HG02763 (cell line): ENCODE measurements around the gene PNO1.
"Not testable (repeated sequence)": the region's sequence is repeated elsewhere in the genome, so short reads cannot be mapped to it uniquely, and the experiment has no call there.

ENCODE experiments used
- ATAC-seq: cut with Tn5 transposase; IDR thresholded peaks from one replicate; pipeline ENCODE4 v1.9.1; 2021; ENCODE audit warnings: mild to moderate bottlenecking, moderate library complexity; ENCODE audit not compliant: unreplicated experiment

PNO1 gene

DNA sequence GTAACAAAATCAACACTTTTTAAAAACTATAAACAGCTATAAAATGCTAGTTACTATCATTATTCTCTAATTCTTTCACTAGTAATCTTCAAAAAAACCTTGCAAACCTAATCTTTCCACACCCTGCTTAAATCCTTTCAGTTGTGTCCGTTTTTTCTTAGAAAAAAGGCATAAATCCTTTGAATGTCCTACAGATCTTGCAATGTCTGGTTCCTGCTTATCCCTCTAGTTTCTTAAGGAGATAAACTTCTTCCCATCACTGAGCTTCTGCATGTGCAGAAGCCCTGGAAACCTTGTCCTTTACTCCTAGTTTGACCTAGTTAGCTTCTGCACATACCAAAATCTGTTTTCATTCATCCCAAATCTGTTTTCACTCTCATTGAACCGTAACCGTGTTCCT lies 1.3 kb upstream of the PNO1 start:
- ATAC-seq, result no peak

- peak; percentile 25 for ATAC-seq
These were observed 686 bp upstream of the PNO1 start for GRCh38 chr2:68157002-68157401.

DNA sequence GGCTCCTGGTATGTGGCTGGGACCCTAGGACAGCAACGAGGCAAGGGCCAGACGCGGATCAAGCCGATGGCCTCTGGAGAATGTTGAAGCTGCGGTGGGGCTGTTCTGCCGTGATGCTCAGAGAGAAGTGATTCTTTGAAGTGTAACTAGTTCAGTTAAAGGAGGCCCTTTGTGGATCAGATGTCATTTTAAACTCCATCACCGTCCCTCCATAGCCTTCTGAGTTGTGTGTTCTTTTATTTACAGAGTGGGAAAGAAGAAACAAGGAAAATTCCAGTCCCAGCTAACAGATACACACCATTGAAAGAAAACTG lies 403 bp downstream of the PNO1 start:
- ATAC-seq, result no peak

DNA sequence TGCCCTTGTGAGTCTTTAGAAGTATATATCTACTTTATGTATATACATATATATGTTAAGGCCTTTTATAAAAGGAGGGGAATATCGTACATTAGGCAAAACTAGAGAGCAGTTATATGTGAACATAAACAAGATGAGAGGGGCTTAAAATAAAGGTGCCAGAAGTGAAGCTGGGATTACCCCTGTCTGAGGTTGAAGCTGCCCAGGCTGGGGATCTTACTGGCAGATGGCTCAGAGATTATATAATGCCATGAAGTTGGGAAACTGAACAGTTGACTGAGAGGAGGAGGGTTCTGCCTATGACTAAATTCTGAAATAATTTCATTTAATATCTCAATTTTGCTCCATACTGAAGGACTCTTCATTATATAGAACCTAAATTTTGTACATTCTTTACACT lies 6.0 kb downstream of the PNO1 start:
- ATAC-seq, result no peak

DNA sequence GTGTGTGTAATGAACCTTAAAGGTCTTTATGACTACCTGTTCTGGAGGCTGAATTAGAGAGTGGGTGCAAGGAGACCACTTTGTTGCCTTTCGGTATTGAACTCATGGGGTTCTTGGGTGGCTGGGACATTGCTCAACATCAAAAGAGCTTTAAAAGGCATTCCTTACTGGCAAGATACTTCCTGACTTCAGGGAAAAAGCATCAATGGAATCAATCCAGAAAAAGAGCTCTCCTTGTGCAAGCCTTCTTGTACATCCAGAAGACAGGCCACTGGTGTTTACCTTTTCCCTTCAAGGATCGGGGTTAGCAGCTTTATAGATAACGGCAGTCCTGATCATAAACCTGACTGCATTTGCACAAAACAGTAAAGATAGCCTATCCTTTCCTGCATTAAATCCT lies 9.5 kb downstream of the PNO1 start:
- no peak for ATAC-seq

- no peak for ATAC-seq
These were observed 11.6 kb downstream of the PNO1 start for GRCh38 chr2:68169308-68169707.

DNA sequence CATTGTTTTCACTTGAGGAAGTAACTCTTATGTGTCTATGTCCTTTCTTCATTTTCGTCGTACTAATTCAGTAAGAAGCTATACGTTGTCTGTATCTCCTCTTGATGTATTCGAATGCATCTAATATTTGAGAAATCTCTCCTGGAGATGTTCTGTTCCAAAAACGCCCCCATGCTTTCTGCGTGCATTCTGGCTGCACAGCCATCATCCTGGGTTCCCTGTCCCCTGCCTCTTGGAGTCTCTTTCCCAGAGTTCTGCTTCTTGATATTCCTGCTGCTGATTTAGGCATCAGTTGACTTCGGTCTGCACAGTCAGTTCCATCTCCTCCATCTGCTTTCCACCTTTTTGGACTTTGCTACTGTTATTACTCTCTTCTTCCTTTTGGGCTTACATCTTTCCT lies 13.5 kb downstream of the PNO1 start:
- no peak for ATAC-seq

DNA sequence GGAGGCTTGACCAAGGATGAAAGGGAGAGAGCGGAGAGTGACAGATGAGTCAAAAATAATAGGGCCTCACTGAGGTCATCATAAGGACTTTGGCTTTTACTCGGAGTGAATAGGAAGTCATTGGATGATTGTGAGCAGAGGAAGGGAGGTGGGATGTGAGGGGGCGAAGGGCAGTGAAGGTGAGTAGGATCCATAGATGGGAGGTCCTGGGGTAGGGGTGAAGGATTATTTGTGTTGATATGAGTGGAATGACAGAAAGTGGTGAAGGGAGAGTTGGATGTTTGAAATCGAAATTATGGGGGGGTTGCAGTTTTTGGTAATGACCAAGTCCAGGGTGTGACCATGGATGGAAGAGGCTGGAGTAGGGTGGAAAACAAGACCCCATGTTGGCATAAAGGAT lies 14.0 kb downstream of the PNO1 start:
- ATAC-seq, result no peak

- ATAC-seq, result no peak
These were observed 14.8 kb downstream of the PNO1 start for GRCh38 chr2:68172521-68172920.

DNA sequence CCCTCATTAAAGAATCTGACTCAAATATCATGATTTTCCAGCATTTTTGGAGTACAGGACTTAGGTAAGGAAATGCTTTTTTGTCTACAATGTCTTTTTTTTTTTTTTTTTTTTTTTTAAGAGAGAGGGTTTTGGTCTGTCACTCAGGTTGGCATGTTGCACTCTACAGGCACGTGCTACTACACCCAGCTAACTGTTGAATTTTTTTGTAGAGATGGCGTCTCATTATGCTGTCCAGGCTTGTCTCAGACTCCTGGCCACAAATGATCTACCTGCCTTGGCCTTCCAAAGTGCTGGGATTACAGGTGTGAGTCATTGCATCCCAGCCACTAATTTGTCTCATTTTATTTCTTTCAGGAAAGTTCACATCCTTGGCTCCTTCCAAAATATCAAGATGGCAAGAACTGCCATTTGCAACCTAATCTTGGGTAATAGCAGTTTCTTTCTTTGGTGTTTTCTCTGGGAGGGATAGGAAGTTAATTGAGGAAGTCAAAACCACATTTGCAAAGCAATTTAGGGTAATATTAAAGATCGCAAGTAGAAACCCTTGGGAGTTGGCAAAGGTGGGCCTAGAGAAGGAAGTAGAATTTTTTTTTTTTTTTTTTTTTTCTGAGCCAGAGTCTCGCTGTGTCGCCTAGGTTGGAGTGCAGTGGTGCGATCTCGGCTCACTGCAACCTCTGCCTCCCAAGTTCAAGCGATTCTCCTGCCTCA lies 15.5 kb downstream of the PNO1 start:
- no peak for ATAC-seq

- not testable (repeated sequence) for ATAC-seq
These were observed 17.5 kb downstream of the PNO1 start for GRCh38 chr2:68175210-68175609.

DNA sequence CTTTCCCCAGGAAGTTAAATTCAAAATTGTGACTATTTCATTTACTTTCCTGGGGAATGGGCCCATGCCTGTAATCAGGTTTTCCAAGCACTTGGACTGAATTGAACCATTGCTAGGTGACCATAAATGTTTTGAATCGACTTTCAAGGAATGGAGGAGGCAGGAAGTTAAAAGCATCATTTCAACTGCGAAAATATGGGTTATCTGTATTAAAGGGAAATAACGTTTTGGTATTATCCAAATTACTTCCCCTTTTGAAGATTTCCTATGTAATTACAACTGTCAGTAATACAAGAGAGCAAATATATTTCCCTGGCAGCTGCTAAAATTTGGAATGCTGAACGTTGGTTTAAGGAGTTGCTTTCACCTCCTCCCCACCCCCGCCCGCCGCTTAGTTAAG lies 19.0 kb downstream of the PNO1 start:
- ATAC-seq, result no peak

DNA sequence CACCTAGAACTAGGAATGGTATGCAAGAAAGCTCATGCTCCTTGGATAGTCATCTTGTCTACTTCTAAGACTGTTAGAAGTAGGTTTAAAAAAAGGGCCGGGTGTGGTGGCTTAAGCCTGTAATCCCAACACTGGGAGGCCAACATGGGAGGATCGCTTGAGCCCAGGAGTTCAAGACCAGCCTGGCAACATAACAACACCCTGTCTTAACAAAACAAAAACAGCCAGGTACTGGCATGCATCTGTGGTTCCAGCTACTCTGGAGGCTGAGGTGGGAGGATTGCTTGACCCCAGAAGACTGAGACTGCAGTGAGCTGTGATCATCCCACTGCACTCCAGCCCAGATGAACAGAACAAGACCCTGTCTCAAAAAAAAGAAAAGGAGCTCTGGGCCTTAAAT lies 19.9 kb downstream of the PNO1 start:
- no peak for ATAC-seq

DNA sequence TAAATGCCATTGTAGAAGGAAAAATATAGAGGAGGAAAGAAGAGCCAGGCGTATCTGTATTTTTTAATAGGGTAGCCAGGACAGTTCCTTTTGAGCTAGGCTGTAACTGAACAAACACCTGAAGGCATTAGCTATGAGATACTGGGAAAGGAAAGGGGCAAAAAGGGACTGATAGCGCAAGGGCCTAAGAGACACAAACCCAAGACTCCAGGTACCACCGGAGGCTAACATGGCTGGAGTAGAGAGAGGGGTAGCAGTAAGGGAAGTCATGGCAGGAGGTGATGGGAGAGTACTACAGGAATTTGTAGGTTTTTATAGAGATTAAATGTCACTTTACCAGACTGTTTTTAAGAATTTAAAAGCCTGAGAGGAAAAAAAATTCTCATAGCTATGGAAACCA lies 20.7 kb downstream of the PNO1 start:
- ATAC-seq, result no peak

GRCh38 chr2:68178954-68179627 lies 21.4 kb downstream of the PNO1 start:
- no peak for ATAC-seq

GRCh38 chr2:68182902-68183301 lies 25.2 kb downstream of the PNO1 start:
- ATAC-seq, result no peak

DNA sequence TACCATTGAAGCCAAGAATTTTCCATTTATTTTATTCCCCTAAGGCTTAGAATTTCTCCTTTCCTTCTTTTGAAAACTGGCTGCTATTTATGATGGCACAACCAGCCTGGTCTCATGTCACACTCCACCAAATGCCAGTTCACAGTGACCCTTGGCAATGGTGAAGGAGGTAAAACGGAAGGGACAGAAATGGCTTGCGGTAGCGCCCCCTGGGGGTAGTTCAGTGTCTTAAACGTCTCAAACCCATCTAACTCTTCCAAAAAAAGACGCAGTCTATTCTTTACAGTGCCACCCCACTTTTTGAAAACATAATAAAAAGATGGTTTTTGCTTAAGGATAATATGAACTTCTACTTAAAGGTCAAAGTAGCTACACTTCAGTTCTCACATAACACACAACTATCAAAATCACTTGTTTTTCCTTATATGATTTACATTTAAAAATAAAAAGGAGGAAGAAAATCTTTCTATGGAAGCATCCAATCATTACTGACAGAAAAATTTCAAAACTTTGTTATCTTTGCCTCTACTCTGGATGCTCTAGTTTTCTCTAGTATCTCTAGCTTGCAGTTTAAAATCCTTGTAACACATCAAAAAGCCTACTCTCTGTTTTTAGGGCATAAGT lies 28.0 kb downstream of the PNO1 start:
- no peak for ATAC-seq

DNA sequence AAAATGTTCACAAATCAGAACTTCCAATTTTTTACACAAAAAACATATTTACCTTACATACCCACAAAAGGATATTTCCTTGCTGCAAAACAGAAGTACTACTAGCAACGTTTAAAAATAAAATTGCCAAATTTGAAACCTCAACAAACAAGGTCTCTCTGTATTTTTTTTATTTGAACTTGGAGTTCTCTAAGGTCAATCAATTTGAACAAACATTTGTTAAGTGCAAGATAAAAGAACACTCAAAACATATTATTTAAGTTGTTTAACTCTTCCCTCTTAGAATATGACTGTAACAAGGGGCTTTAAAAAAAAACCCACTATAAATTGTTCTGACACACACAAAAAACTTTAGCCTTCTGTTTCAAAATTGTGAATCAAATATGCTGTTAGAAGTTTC lies 29.6 kb downstream of the PNO1 start:
- no peak for ATAC-seq

GRCh38 chr2:68188831-68189230 lies 31.1 kb downstream of the PNO1 start:
- no peak for ATAC-seq

- no peak for ATAC-seq
These were observed 32.5 kb downstream of the PNO1 start for GRCh38 chr2:68189991-68190784.

DNA sequence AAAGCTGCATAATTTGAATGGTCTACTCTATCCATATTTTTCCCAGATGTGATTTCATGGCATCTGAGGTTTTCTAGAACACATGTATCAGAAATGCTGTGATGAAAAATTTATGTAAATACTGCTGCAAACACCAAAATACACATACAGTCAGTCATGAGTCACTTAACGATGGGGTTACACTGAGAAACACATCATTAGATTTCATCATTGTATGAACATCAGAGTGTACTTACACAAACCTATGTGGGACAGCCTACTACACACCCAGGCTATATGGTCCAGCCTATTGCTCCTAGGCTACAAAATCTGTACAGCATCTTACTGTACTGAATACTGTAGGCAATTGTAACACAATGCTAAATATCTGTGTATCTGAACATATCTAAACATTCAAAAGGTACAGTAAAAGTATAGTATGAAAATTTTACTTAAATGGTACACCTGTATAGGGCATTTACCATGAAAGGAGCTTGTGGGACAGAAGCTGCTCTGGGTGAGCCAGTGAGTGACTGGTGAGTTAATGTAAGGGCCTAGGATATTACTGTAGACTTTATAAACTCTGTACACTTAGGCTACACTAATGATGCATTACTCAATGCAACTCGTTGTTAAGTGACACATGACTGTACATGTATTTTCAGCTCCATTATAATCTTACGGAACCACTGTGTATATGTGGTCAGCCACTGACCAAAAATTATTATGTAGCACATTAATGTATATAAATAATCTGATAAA lies 33.5 kb downstream of the PNO1 start:
- no peak for ATAC-seq
